Chondrocyte (in vitro differentiated cells): ENCODE data around the gene AFAP1. TPM values are rescaled to one million over a fixed set of nuclear protein-coding genes. Genes with fewer than 3 reads are reported as not detected.

Experiments used
- DNase-seq: peaks from one replicate; pipeline ENCODE4 v3.0.0; 2021; ENCODE audit warnings: mixed read lengths, low spot score
- H3K27ac Mint-ChIP-seq: one replicate; pipeline ENCODE4 v1.8.0; 2021; ENCODE audit warnings: mild to moderate bottlenecking, moderate library complexity, mixed read lengths; ENCODE audit not compliant: unreplicated experiment
- H3K27me3 Mint-ChIP-seq: 2 replicates; pipeline ENCODE4 v1.8.0; 2021; ENCODE audit warnings: low read depth, mixed read lengths
- H3K36me3 Mint-ChIP-seq: 2 replicates; pipeline ENCODE4 v1.8.0; 2021; ENCODE audit warnings: low read depth, mixed read lengths
- H3K4me1 Mint-ChIP-seq: 2 replicates; pipeline ENCODE4 v1.8.0; 2021; ENCODE audit warnings: low read depth, mild to moderate bottlenecking, mixed read lengths
- H3K4me3 Mint-ChIP-seq: one replicate; pipeline ENCODE4 v1.8.0; 2021; ENCODE audit warnings: mild to moderate bottlenecking, moderate library complexity, mixed read lengths; ENCODE audit not compliant: unreplicated experiment
- H3K9me3 Mint-ChIP-seq: 2 replicates; pipeline ENCODE4 v1.8.0; 2021; ENCODE audit warnings: low read depth, mixed read lengths
- total RNA-seq: library from RNA; stranded (reverse); gene quantifications from 3 replicates; pipeline ENCODE4 v1.2.1, GENCODE V29; 2021
- TF ChIP-seq, protein P1 (sequence below): fragments of 200-600 bp; sonication (generic); IDR thresholded peaks from 2 replicates; pipeline ENCODE4 v1.5.0; 2021; ENCODE audit warnings: antibody characterized with exemption, mild to moderate bottlenecking, moderate library complexity

AFAP1 gene
- total RNA-seq, 1 donor from 2014 or later = 118 TPM

DNA sequence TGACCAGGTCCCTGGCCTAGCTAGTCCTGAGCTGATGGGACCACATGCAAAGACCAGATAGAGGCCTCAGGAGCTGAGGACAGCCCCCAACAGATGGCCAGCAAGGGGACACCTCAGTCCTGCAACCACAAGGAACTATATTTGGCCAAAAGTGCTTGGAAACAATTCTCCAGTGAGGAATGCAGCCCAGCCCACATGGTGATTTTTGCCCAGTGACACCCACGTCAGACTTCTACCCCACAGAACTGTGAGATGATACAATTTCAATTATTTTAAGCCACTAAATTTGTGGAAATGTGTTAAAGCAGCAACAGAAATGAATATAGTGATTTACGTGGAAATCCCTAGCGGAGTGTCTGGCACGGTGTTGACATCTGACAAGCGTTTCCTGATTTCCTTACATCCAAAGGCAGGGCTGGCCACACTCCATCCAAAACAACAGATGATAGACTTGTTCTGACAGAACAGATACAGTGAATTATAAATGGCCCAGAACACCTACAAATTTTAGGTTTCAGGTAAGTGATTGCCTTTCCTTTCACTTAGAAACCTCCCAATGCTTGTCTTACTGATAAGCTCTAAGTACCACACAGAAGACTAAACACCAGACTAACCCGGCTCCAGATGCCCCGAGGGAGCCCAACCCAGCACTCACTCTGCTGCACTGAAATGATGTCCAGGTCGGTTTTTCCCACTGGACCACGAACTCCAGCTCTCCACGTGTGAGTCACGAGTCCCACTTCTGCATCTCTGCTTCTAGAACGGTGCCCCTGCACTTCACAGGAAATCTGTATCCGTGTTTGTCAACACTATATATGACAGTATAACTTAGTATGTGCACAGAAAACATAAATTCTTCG, 5.8 kb downstream of the AFAP1 start:
- no peak for DNase-seq
- no peak overlapping the region for H3K4me3 Mint-ChIP-seq

DNA sequence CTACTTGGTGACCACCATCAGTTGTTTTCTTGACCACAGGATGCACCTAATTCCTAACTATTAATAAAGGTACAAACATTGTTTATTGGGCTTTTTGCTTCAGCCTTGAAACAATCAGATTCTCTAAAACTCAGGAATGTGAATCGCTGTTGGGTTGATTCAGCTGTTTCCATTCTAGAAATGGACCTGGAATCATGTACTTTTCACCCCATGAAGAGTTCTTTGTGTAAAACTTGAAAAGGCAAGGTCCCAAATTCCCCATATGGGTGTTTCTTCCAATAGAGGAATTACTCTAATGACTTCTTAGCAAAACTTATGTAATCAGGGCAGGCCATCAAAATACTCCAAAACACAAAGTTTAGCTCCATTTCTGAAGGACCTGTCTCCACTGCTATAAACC, 7.4 kb downstream of the AFAP1 start:
- H3K27ac Mint-ChIP-seq = peak overlapping the region; percentile 12
- H3K4me1 Mint-ChIP-seq = peaks cover 80% of the 10 kb centered on the region
- TF ChIP-seq, protein P1, sequence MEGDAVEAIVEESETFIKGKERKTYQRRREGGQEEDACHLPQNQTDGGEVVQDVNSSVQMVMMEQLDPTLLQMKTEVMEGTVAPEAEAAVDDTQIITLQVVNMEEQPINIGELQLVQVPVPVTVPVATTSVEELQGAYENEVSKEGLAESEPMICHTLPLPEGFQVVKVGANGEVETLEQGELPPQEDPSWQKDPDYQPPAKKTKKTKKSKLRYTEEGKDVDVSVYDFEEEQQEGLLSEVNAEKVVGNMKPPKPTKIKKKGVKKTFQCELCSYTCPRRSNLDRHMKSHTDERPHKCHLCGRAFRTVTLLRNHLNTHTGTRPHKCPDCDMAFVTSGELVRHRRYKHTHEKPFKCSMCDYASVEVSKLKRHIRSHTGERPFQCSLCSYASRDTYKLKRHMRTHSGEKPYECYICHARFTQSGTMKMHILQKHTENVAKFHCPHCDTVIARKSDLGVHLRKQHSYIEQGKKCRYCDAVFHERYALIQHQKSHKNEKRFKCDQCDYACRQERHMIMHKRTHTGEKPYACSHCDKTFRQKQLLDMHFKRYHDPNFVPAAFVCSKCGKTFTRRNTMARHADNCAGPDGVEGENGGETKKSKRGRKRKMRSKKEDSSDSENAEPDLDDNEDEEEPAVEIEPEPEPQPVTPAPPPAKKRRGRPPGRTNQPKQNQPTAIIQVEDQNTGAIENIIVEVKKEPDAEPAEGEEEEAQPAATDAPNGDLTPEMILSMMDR = no peak
- H3K36me3 Mint-ChIP-seq = peaks cover 2% of the 10 kb centered on the region
- no peaks in the 10 kb centered on the region for H3K9me3 Mint-ChIP-seq
- no peak for DNase-seq
- no peaks in the 10 kb centered on the region for H3K27me3 Mint-ChIP-seq
- H3K4me3 Mint-ChIP-seq = no peak overlapping the region

More for the DNA sequence above, 5.8 kb downstream of the AFAP1 start:
- Mint-ChIP-seq H3K9me3 (no peaks in the 10 kb centered on the region), H3K4me1 (peaks cover 78% of the 10 kb centered on the region), H3K36me3 (peaks cover 2% of the 10 kb centered on the region), H3K27me3 (no peaks in the 10 kb centered on the region), H3K27ac (peak overlapping the region; percentile 83)
- TF ChIP-seq, protein P1 = no peak

DNA sequence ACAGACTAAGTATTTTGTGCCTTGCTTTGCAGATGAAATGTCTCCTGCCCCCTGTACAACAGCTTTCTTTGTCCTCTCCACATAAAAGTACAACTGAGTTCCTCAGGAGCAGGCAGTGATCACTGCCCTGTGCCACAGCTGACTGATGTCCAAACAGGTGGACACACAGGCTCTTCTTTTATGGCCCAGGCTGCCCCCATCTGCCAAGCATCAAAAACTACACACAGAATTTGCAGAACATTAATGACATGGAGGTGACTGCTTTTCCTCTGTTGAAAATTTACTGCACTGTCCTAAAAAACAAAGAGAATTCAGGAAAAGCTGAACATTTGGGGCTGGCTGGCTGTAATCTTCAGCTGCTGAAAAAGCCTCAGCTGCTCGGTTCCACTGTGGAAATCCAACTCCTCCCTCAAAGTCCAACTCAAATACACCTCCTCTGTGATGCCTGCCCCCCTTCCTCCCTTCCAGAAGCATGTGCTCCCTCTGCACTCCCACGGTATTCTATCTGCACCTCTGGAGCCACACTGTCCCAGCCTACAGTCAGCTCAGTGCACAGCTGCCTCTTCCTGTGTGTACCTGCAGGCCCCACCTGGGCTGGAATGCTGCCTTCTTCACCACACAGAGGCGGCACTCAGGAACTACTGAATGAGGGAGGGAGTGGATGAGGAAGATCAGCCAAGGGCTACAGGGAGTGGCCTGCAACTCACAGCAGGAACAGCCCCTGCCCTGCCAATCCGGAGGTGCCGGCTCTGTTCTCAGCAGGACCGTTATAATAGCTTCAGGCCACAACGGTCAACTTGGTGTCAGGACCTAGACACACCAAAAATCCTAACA, 10.3 kb downstream of the AFAP1 start:
- H3K9me3 Mint-ChIP-seq = no peaks in the 10 kb centered on the region
- no peak for DNase-seq
- H3K4me1 Mint-ChIP-seq = peaks cover 74% of the 10 kb centered on the region
- H3K27ac Mint-ChIP-seq = peak overlapping the region; percentile 69
- no peak overlapping the region for H3K4me3 Mint-ChIP-seq
- H3K27me3 Mint-ChIP-seq = no peaks in the 10 kb centered on the region
- H3K36me3 Mint-ChIP-seq = peaks cover 2% of the 10 kb centered on the region
- TF ChIP-seq, protein P1 = peak; percentile 75

DNA sequence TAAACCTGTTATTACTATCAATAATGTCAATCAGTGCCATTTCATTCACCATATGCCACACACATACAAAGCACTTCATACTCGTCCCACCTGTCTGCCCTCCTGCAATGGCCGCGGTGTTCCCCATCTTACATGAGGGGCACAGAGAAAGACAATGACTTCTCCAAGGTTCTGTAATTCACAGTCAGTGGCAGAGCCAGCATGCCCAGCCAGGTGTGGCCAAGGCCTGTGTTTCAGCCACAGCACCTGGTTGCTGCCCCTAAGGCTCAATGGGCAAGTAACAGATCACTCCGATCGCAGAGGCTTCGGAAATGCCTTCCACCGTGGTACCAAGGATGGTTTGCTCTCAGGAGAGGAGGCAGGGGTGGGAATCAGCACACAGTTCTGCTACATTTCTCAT, 10.9 kb downstream of the AFAP1 start:
- no peaks in the 10 kb centered on the region for H3K27me3 Mint-ChIP-seq
- peaks cover 74% of the 10 kb centered on the region for H3K4me1 Mint-ChIP-seq
- H3K27ac Mint-ChIP-seq = peak overlapping the region; percentile 11
- TF ChIP-seq, protein P1 = no peak
- DNase-seq = no peak
- no peaks in the 10 kb centered on the region for H3K9me3 Mint-ChIP-seq
- no peak overlapping the region for H3K4me3 Mint-ChIP-seq
- peaks cover 2% of the 10 kb centered on the region for H3K36me3 Mint-ChIP-seq

DNA sequence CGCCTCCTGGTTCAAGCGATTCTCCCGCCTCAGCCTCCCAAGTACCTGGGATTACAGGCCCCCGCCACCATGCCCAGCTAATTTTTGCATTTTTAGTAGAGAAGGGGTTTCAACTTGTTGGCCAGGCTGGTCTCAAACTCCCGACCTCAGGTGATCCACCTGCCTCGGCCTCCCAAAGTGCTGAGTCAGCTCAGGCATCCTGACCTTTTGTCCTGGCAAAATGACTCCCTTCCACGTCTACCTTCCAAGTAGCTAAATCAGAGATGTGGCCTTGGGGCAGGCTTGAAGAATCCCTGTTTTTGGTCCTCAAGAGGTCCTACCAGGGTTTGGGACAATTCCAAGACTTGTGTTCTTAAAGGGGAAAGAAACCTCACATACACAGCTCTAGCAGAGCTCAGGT, 12.8 kb downstream of the AFAP1 start:
- Mint-ChIP-seq H3K4me1 (peaks cover 75% of the 10 kb centered on the region), H3K27ac (peak overlapping the region; percentile 32), H3K9me3 (no peaks in the 10 kb centered on the region), H3K4me3 (no peak overlapping the region), H3K27me3 (no peaks in the 10 kb centered on the region), H3K36me3 (peaks cover 2% of the 10 kb centered on the region)
- DNase-seq = no peak
- TF ChIP-seq, protein P1 = no peak
